Head of caudate nucleus (tissue), 42 donors: ENCODE measurements around the gene GDPD3.

Experiments used
- DNase-seq, 42 donors: peaks; one replicate each; pipeline versions ENCODE4 v3.0.0 to v3.0.0-alpha.2; 2020 to 2021; ENCODE audit warnings: mixed read lengths in 7 of 42
- intact Hi-C: fragments of 100-400 bp; cut with DNase I; formaldehyde crosslinking; loops from one replicate; pipeline ENCODE4 v1.15.0; 2022

GDPD3 gene

GRCh38 chr16:30084816-30085159, 28.5 kb downstream of the GDPD3 start:
- DNase-seq = no peak
- intact Hi-C loops = no loop called here

DNA sequence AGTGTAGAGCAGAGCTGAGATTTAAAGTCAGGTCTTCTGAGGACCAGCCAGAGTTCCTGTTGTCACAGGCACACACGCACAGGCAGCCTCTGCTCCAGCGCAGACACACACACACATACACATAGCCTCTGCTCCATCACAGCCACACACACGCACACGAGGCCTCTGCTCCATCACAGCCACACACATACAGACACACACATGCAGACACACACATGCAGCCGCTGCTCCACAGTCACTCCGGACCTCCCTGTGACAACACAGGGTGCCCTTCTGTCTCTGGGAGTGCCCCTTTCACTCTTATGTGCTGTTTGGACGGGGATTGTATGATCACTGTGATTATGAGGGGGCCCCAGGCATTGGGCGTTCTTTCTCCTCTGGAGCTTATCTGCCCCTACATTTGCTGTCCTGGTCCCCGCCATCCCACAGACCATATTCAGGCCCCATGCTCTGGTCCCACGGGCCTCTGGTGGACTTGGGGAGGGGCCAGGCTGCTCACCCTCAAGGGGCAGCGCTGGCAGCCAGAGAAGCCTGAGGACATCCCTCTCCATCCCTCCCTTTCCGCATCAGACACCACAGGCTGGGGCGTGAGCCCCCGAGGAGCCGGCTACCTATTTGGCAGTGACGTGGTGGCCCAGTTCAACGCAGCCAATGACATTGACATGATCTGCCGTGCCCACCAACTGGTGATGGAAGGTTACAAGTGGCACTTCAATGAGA, 29.1 kb downstream of the GDPD3 start:
- intact Hi-C loops = no loop called here
- no peak for DNase-seq

GRCh38 chr16:30083216-30084055, 29.9 kb downstream of the GDPD3 start:
- no peak for DNase-seq
- intact Hi-C loops = no loop called here

DNA sequence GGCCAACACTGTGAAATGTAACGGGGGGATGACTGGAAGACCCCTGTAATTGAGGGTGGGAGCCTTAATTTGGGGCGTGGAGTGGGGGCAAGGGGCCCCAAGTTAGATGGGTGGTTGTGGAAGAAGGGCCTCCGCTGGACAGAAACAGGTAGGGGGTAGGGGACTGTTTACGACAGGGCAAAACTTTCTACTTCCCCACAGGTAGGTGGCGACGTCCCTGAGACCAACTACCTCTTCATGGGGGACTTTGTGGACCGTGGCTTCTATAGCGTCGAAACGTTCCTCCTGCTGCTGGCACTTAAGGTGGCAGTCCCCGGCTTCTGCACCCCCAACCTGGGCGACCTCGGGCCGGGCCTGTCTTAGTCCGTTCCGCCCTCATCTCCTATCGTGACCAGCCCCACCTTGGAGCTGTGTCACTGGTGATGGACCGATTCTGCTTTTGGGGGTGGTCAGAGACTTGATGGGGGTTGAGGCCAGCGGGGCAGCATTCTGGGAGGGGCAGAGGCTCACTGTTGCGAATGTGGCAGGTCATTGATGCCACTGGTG, 30.7 kb downstream of the GDPD3 start:
- intact Hi-C loops = no loop called here
- DNase-seq = no peak

GRCh38 chr16:30079480-30079879, 33.9 kb downstream of the GDPD3 start:
- intact Hi-C loops = loop anchor here (5.0 kb wide), 1 partner anchor 618 kb away; the partner anchor contains the start of gene SRCAP
- no peak for DNase-seq

- no peak for DNase-seq
- intact Hi-C loops = loop anchor here (5.0 kb wide), 1 partner anchor 619 kb away; the partner anchor contains the start of gene SRCAP
Measured at GRCh38 chr16:30078744-30079143, 34.6 kb downstream of the GDPD3 start.

GRCh38 chr16:30077656-30078055, 35.7 kb downstream of the GDPD3 start:
- intact Hi-C loops = loop anchor here (5.0 kb wide), 1 partner anchor 620 kb away; the partner anchor contains the start of gene SRCAP
- no peak for DNase-seq

- no peak for DNase-seq
- intact Hi-C loops = loop anchor here (5.0 kb wide), 1 partner anchor 621 kb away; the partner anchor contains the start of gene SRCAP
Measured at GRCh38 chr16:30076276-30076791, 37.0 kb downstream of the GDPD3 start.

- DNase-seq = peak; percentile 77 to 96 (median 92)
- intact Hi-C loops = loop anchor here (5.0 kb wide), 1 partner anchor 622 kb away; the partner anchor contains the start of gene SRCAP
Measured at GRCh38 chr16:30075503-30076275, 37.6 kb downstream of the GDPD3 start, which contains the start of gene PPP4C. PPP4C (plus strand) TSS chr16:30075994; CDS start chr16:30076378, 384 bp downstream.

- no peak for DNase-seq
- intact Hi-C loops = no loop called here
Measured at GRCh38 chr16:30070490-30070889, 42.8 kb downstream of the GDPD3 start.

DNA sequence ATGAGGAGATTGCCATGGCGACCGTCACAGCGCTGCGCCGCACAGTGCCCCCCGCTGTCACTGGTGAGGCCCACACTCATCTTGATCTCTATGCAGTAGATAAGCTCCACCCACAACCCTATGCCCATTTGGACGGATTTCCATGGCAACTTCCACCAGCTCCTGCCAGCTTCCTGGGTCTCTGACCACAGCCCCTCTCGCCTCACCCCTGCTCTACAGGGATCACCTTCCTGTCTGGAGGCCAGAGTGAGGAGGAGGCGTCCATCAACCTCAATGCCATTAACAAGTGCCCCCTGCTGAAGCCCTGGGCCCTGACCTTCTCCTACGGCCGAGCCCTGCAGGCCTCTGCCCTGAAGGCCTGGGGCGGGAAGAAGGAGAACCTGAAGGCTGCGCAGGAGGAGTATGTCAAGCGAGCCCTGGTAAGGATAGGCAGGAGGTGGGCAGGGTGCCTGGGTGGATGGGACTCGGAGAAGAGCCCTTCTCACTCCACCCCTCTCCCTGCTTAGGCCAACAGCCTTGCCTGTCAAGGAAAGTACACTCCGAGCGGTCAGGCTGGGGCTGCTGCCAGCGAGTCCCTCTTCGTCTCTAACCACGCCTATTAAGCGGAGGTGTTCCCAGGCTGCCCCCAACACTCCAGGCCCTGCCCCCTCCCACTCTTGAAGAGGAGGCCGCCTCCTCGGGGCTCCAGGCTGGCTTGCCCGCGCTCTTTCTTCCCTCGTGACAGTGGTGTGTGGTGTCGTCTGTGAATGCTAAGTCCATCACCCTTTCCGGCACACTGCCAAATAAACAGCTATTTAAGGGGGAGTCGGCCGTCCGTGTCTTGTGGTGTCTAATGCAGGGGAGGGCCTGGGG, 43.5 kb downstream of the GDPD3 start:
- peak in 23 of 42 donors; percentile 9 to 63 (median 36) for DNase-seq
- intact Hi-C loops = loop anchor here (5.0 kb wide), 1 partner anchor 52 kb away; the partner anchor contains the start of gene MAPK3

DNA sequence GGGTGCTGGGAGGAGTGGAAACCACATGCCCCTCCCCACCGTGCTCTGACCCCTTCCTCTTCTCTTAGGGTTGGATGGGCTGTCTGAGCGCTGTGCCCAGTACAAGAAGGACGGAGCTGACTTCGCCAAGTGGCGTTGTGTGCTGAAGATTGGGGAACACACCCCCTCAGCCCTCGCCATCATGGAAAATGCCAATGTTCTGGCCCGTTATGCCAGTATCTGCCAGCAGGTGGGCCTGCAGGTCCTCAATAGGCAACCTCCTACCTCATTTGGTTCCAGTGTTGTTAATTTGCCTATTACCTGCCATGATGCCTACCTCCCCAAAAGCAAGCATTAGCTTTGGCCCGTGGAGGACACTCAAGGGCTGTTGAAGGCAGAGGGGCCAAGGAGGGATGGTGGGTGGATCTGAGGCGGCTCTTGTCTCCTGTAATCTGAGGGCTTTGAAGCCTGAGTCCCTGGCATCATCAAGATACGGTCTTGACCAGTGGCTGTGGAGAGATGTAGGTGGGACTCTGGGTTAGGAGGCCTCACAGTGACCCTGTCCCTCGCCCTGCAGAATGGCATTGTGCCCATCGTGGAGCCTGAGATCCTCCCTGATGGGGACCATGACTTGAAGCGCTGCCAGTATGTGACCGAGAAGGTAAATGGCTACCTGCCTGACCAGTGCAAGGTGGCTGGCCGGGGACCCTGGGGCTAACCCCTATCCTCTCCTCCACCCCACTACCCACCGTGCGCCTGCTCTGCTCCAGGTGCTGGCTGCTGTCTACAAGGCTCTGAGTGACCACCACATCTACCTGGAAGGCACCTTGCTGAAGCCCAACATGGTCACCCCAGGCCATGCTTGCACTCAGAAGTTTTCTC, 44.4 kb downstream of the GDPD3 start:
- peak in 20 of 42 donors; percentile 19 to 64 (median 40) for DNase-seq
- intact Hi-C loops = loop anchor here (5.0 kb wide), 1 partner anchor 53 kb away; the partner anchor contains the start of gene MAPK3

DNA sequence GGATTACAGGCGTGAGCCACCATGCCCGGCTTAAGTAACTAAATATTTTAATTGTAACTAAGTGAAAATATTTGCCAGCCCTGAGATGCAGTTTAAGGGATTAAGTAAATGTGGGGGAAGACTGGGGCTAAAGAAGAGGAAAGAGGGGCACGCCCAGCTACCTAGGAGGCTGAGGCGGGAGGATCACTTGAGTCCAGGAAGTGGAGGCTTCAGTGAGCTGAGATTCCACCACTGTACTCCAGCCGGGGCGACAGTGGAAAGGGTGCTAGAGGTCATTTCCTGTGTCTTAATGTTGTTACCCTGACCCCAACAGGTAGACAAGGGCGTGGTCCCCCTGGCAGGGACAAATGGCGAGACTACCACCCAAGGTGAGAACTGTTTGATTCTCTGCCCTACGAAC, 45.0 kb downstream of the GDPD3 start:
- intact Hi-C loops = loop anchor here (5.0 kb wide), 1 partner anchor 54 kb away; the partner anchor contains the start of gene MAPK3
- no peak for DNase-seq

- intact Hi-C loops = loop anchor here (5.0 kb wide), 1 partner anchor 55 kb away; the partner anchor contains the start of gene MAPK3
- DNase-seq = no peak
Measured at GRCh38 chr16:30067584-30067916, 45.8 kb downstream of the GDPD3 start.

GRCh38 chr16:30066761-30067583, 46.4 kb downstream of the GDPD3 start:
- DNase-seq = peak in 22 of 42 donors; percentile 18 to 67 (median 41)
- intact Hi-C loops = loop anchor here (5.0 kb wide), 1 partner anchor 55 kb away; the partner anchor contains the start of gene MAPK3
